CD8-positive, alpha-beta memory T cell (primary cell): ENCODE measurements around the gene CRYGD. TPM values are rescaled to one million over a fixed set of nuclear protein-coding genes. Genes with fewer than 3 reads are reported as not detected.
"Not testable (repeated sequence)": the region's sequence is repeated elsewhere in the genome, so short reads cannot be mapped to it uniquely, and the experiment has no call there.

Experiments used
- CTCF ChIA-PET: fragments of 350-600 bp; sonication (Branson Sonifier 250); formaldehyde crosslinking; loops from one replicate; lab custom pipeline; 2021; ENCODE audit warnings: antibody characterized with exemption; lab: Charles Lee
- POLR2A ChIA-PET: fragments of 350-600 bp; sonication (Branson Sonifier 250); formaldehyde crosslinking; loops from one replicate; lab custom pipeline; 2021; ENCODE audit warnings: antibody characterized with exemption; lab: Charles Lee
- DNase-seq, 5 donors: peaks; one replicate each; pipeline versions ENCODE4 v3.0.0 to v3.0.0-alpha.2; 2020 to 2022; ENCODE audit warnings: mixed read lengths in 1 of 5
- H3K27ac ChIP-seq: one replicate; pipeline ENCODE4 v1.7.0; 2013; ENCODE audit warnings: low read depth, mild to moderate bottlenecking, low read length, moderate library complexity
- H3K27me3 ChIP-seq: 2 replicates; pipeline ENCODE4 v1.7.0; 2013; ENCODE audit warnings: low read length, mild to moderate bottlenecking; ENCODE audit not compliant: insufficient read depth, poor library complexity, severe bottlenecking
- H3K36me3 ChIP-seq: 2 replicates; pipeline ENCODE4 v1.7.0; 2013; ENCODE audit warnings: mild to moderate bottlenecking, low read length, moderate library complexity; ENCODE audit not compliant: insufficient read depth
- H3K4me1 ChIP-seq: 2 replicates; pipeline ENCODE4 v1.7.0; 2013; ENCODE audit warnings: mild to moderate bottlenecking, low read length, moderate library complexity; ENCODE audit not compliant: insufficient read depth
- H3K4me3 ChIP-seq: 2 replicates; pipeline ENCODE4 v1.7.0; 2013; ENCODE audit warnings: mild to moderate bottlenecking, low read length
- H3K9me3 ChIP-seq: 2 replicates; pipeline ENCODE4 v1.7.0; 2013; ENCODE audit warnings: mild to moderate bottlenecking, low read length
- H3K27ac Mint-ChIP-seq, 8 donors: one replicate each; pipeline ENCODE4 v1.8.0; 2020 to 2021; ENCODE audit warnings: mixed read lengths in 8 of 8, mild to moderate bottlenecking in 6 of 8, inconsistent platforms in 3 of 8, moderate library complexity in 3 of 8
- H3K27me3 Mint-ChIP-seq, 2 donors: one replicate each; pipeline ENCODE4 v1.8.0; 2020 to 2021; ENCODE audit warnings: mixed read lengths in 2 of 2, mild to moderate bottlenecking in 1 of 2, moderate library complexity in 1 of 2
- H3K36me3 Mint-ChIP-seq, 3 donors: one replicate each; pipeline ENCODE4 v1.8.0; 2020 to 2021; ENCODE audit warnings: mixed read lengths in 3 of 3, inconsistent platforms in 1 of 3, mild to moderate bottlenecking in 1 of 3
- H3K4me1 Mint-ChIP-seq, 3 donors: one replicate each; pipeline ENCODE4 v1.8.0; 2020 to 2021; ENCODE audit warnings: mixed read lengths in 3 of 3, inconsistent platforms in 1 of 3, mild to moderate bottlenecking in 1 of 3
- H3K4me3 Mint-ChIP-seq, 7 donors: one replicate each; pipeline ENCODE4 v1.8.0; 2020 to 2021; ENCODE audit warnings: mixed read lengths in 7 of 7, mild to moderate bottlenecking in 6 of 7, moderate library complexity in 4 of 7, inconsistent platforms in 2 of 7
- H3K9me3 Mint-ChIP-seq, 5 donors: one replicate each; pipeline ENCODE4 v1.8.0; 2020 to 2022; ENCODE audit warnings: mixed read lengths in 5 of 5, mild to moderate bottlenecking in 3 of 5, moderate library complexity in 2 of 5, inconsistent platforms in 1 of 5
- polyA plus RNA-seq: library from polyadenylated mRNA; unstranded; fragments of 300-500 nt; fragmentation: Illumina TruSeq; gene quantifications from one replicate; pipeline ENCODE4 v1.2.3, GENCODE V29; 2021
- total RNA-seq, 2 experiments: library from RNA; stranded (reverse); gene quantifications; one replicate each; pipeline ENCODE4 v1.2.3, GENCODE V29; 2021

CRYGD gene
- total and polyA plus RNA-seq, 3 experiments from 2014 or later: not detected

DNA sequence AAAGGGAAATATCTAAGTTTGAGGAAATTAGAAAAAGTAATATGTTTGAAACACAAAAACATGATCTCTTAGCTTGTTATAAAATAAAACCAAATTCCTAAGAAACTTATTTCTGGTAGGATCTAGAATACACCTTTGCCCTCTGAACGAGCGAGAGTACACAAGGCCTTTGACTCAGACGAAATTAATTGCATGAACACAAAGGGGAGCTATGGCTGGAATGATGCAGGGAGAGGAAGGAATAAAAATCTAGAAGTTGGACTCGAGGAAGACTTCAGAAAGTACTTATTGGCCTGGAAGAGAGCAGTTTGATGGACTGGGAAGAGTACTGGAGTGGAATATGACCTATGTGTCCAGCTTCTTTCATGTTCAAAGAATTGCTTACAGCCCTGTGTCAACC lies 927 bp upstream of the CRYGD start:
- H3K36me3 ChIP-seq: no peaks in the 10 kb centered on the region
- H3K9me3 ChIP-seq: no peaks in the 10 kb centered on the region
- no peak overlapping the region for H3K27ac ChIP-seq
- POLR2A ChIA-PET: no interaction called here
- CTCF ChIA-PET: no interaction called here
- Mint-ChIP-seq H3K36me3 (peaks cover 0 to 1% (median 0%) of the 10 kb centered on the region in 3 donors), H3K4me3 (peak overlapping the region in 1 of 7 donors; percentile 4), H3K9me3 (no peaks in the 10 kb centered on the region), H3K27me3 (peaks cover 16 to 42% of the 10 kb centered on the region in 2 donors), H3K27ac (no peak overlapping the region), H3K4me1 (peaks cover 5 to 17% (median 7%) of the 10 kb centered on the region in 3 donors)
- no peak for DNase-seq
- no peak overlapping the region for H3K4me3 ChIP-seq
- no peaks in the 10 kb centered on the region for H3K27me3 ChIP-seq
- no peaks in the 10 kb centered on the region for H3K4me1 ChIP-seq

DNA sequence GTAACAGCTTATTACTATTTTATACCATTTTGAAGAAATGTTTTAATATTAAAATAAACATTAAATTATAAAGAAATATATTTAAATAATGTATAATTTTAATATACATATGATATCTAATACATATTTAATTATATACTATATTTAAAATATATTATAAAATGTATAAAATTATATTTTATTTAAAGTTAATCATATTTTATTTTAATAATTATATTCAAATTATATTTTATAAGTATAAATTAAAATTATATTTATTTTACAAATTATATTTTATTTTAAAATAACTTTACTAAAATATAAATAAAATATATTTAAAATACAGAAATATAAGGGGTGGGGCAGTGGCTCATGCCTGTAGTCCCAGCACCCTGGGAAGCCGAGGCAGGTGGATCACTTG lies 2.1 kb downstream of the CRYGD start:
- no peak overlapping the region for H3K4me3 ChIP-seq
- Mint-ChIP-seq H3K36me3 (peaks cover 0 to 1% (median 0%) of the 10 kb centered on the region in 3 donors), H3K4me1 (peaks cover 5 to 17% (median 7%) of the 10 kb centered on the region in 3 donors), H3K27me3 (peaks cover 16 to 33% of the 10 kb centered on the region in 2 donors), H3K9me3 (no peaks in the 10 kb centered on the region), H3K27ac (no peak overlapping the region), H3K4me3 (no peak overlapping the region)
- H3K36me3 ChIP-seq: no peaks in the 10 kb centered on the region
- H3K4me1 ChIP-seq: no peaks in the 10 kb centered on the region
- no peak overlapping the region for H3K27ac ChIP-seq
- POLR2A ChIA-PET: no interaction called here
- CTCF ChIA-PET: no interaction called here
- H3K27me3 ChIP-seq: no peaks in the 10 kb centered on the region
- no peak for DNase-seq
- H3K9me3 ChIP-seq: no peaks in the 10 kb centered on the region

DNA sequence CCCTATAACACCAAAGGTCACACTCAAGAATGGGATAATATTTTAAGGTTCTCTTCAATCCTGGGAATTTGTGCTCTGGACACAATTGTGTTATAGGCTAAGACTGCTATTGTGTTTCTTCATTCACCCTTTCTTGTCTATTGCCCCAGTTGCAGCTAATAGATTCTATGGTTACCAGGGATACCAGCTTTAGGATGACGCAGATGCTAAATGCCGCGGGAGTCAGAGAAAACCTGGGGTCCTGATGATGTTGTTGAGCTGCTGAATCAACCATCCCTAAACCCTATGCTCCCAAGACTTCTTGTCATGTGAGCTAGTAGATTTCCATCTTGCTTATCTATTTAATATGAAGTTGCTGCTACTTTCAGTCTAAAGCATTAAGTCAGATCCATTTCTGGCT lies 5.4 kb downstream of the CRYGD start:
- H3K9me3 Mint-ChIP-seq: no peaks in the 10 kb centered on the region
- POLR2A ChIA-PET: no interaction called here
- CTCF ChIA-PET: no interaction called here

DNA sequence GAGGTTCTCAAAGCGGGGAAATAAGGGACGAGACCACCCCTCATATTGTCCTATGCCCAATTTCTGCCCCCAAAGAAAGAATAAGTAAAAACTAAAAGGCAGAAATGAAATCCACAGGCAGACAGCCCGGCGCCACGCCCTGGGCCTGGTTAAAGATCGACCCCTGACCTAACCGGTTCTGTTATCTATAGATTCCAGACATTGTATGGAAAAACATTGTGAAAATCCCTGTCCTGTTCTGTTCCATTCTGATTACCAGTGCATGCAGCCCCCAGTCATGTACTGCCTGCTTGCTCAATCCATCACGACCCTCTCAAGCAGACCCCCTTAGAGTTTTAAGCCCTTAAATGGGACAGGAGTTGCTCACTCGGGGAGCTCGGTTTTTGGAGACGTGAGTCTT lies 6.9 kb downstream of the CRYGD start:
- peaks cover 1 to 20% of the 10 kb centered on the region in 2 donors for H3K27me3 Mint-ChIP-seq
- H3K4me3 Mint-ChIP-seq, POLR2A ChIA-PET: not testable (repeated sequence)

More for the DNA sequence above, 5.4 kb downstream of the CRYGD start:
- Histone ChIP-seq H3K4me3 (no peak overlapping the region), H3K4me1 (no peaks in the 10 kb centered on the region), H3K27ac (no peak overlapping the region), H3K9me3 (no peaks in the 10 kb centered on the region), H3K36me3 (no peaks in the 10 kb centered on the region), H3K27me3 (no peaks in the 10 kb centered on the region)
- DNase-seq: no peak
- peaks cover 1 to 3% (median 3%) of the 10 kb centered on the region in 3 donors for H3K4me1 Mint-ChIP-seq
- no peak overlapping the region for H3K4me3 Mint-ChIP-seq
- no peak overlapping the region for H3K27ac Mint-ChIP-seq
- peaks cover 1 to 19% of the 10 kb centered on the region in 2 donors for H3K27me3 Mint-ChIP-seq
- H3K36me3 Mint-ChIP-seq: no peaks in the 10 kb centered on the region

DNA sequence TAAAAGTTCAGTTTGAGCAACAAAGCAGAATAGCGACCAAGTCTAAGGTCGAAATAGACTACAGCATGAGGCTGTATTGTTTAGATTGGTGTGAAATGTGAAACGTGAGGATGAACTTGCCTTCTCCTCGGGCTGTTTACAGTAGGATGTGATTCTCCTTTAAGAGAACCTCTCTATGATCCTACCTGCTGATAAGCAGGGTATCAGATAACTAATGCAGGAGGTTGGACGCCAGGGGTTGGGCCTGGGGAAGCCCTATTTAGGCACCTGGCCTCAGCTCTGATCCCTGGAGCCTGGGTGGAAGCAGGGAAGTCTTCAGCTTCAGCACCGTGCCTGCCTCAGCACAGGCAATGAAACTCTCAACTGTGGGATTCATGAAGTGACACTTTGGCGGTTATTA lies 11.4 kb downstream of the CRYGD start:
- POLR2A ChIA-PET: no interaction called here

More for the DNA sequence above, 6.9 kb downstream of the CRYGD start:
- H3K4me1 ChIP-seq, H3K9me3 Mint-ChIP-seq, H3K27ac Mint-ChIP-seq, H3K4me1 Mint-ChIP-seq, H3K4me3 ChIP-seq, CTCF ChIA-PET, H3K27me3 ChIP-seq, H3K9me3 ChIP-seq, H3K36me3 Mint-ChIP-seq, H3K27ac ChIP-seq, H3K36me3 ChIP-seq, DNase-seq: not testable (repeated sequence)

DNA sequence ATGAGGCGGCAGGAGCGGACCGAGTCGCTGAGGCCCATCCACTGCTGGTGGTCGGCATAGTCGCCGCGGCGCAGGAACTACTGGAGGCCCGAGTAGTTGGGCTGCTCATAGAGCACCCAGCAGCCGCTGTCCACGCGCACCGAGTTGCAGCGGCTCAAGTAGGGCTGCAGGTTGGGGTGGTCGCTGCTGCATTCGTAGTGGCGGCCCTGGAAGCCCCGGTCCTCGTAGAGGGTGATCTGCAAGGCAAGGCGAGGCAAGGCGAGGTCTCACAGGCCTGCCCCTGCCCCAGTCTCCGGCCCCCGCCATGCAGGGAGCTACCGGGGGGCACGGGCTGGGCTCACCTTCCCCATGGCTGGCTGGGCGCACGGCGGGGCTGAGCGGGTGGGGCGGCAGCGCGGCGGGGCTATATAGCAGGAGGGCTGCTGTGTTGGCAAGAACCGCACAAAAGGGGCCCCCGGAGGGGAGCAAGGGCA lies 12.0 kb downstream of the CRYGD start:
- H3K36me3 ChIP-seq, H3K4me1 ChIP-seq, H3K4me1 Mint-ChIP-seq, H3K9me3 Mint-ChIP-seq, H3K27ac ChIP-seq, CTCF ChIA-PET, H3K36me3 Mint-ChIP-seq, DNase-seq, H3K4me3 ChIP-seq, H3K4me3 Mint-ChIP-seq, H3K9me3 ChIP-seq, POLR2A ChIA-PET, H3K27ac Mint-ChIP-seq, H3K27me3 ChIP-seq: not testable (repeated sequence)
- peaks cover 0 to 12% of the 10 kb centered on the region in 2 donors for H3K27me3 Mint-ChIP-seq

More for the DNA sequence above, 11.4 kb downstream of the CRYGD start:
- Histone ChIP-seq H3K36me3 (no peaks in the 10 kb centered on the region), H3K4me1 (no peaks in the 10 kb centered on the region), H3K27me3 (no peaks in the 10 kb centered on the region), H3K9me3 (no peaks in the 10 kb centered on the region), H3K27ac (no peak overlapping the region), H3K4me3 (no peak overlapping the region)
- no peaks in the 10 kb centered on the region for H3K36me3 Mint-ChIP-seq
- H3K4me1 Mint-ChIP-seq: no peaks in the 10 kb centered on the region
- H3K27ac Mint-ChIP-seq: no peak overlapping the region
- no peak for DNase-seq
- H3K9me3 Mint-ChIP-seq: peaks cover 0 to 3% (median 0%) of the 10 kb centered on the region in 5 donors
- H3K4me3 Mint-ChIP-seq: no peak overlapping the region
- peaks cover 0 to 12% of the 10 kb centered on the region in 2 donors for H3K27me3 Mint-ChIP-seq
- CTCF ChIA-PET: no interaction called here

DNA sequence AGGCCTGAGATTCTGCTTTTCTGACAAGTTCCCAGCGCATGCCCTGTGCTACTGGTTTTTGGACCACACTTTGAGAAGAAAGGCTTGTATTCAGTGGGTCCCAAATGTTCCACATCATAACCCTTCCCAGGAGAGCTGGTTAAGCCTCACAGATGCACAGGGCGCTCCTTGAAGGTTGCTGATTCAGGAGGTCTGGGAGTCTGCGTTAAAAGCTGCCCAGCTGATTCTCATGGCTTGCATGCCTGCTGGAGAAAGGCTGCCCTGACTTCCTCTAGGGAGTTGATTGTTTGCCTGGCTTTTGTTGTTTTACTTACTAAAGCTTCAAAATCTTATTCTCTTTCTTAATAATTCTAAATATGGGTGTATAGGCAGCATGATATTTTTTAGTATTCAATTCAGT lies 20.7 kb downstream of the CRYGD start:
- ChIA-PET CTCF (no interaction called here), POLR2A (no interaction called here)
- DNase-seq: no peak
- peaks cover 0 to 2% (median 0%) of the 10 kb centered on the region in 5 donors for H3K9me3 Mint-ChIP-seq
- Histone ChIP-seq H3K9me3 (no peaks in the 10 kb centered on the region), H3K27me3 (no peaks in the 10 kb centered on the region), H3K4me1 (no peaks in the 10 kb centered on the region), H3K27ac (no peak overlapping the region), H3K36me3 (no peaks in the 10 kb centered on the region), H3K4me3 (no peak overlapping the region)
- H3K27me3 Mint-ChIP-seq: peaks cover 2 to 18% of the 10 kb centered on the region in 2 donors
- H3K4me3 Mint-ChIP-seq: no peak overlapping the region
- no peaks in the 10 kb centered on the region for H3K36me3 Mint-ChIP-seq
- H3K4me1 Mint-ChIP-seq: peaks cover 19 to 24% (median 22%) of the 10 kb centered on the region in 3 donors
- peak overlapping the region in 1 of 8 donors; percentile 33 for H3K27ac Mint-ChIP-seq

DNA sequence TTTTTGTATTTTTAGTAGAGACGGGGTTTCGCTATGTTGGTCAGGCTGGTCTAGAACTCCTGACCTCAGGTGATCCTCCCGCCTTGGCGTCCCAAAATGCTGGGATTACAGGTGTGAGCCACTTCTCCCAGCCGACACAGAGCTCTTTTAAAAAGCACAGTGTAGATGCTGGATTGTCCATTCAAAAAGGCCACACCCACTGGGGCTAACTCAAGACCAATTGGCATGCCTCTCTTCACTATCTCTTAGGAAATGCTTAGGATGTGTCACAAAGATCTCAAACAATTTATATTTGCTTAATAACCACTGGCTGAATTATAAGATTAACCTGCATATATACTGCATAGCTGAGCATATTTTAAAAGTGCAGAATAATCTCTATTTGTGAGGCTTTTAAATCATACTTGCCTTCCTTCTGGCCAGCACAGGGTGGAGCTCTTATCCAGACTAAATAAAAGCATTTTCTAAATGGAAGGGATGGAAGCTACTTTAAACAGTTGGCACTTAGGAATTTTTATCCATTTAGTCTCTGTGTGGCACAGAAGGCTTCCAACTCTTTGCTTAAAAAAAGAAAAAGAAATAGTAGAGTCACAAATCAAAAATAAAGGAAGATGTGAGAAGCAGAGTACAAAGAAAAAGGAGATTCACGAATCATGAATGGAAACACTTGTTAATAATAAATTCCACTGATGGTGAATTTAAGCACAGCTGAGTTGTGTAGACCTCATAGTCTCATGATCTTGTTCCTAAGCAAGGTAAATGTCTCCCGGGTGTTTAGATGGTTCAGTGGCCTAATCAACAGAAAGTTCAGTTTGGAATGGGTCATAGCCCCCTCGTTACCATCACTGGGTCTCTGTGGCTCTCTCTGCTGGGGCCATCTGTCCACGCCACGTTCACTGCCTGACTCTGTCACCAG lies 22.4 kb downstream of the CRYGD start:
- peaks cover 0 to 2% (median 0%) of the 10 kb centered on the region in 5 donors for H3K9me3 Mint-ChIP-seq
- H3K36me3 Mint-ChIP-seq: no peaks in the 10 kb centered on the region
- no peak overlapping the region for H3K4me3 Mint-ChIP-seq
- POLR2A ChIA-PET: no interaction called here
- H3K27me3 ChIP-seq: no peaks in the 10 kb centered on the region
- CTCF ChIA-PET: no interaction called here
- no peak overlapping the region for H3K4me3 ChIP-seq
- DNase-seq: no peak
- peaks cover 19 to 24% (median 22%) of the 10 kb centered on the region in 3 donors for H3K4me1 Mint-ChIP-seq
- H3K27me3 Mint-ChIP-seq: peaks cover 2 to 23% of the 10 kb centered on the region in 2 donors
- no peaks in the 10 kb centered on the region for H3K36me3 ChIP-seq
- peak overlapping the region in 4 of 8 donors; percentile 11 to 81 (median 35) for H3K27ac Mint-ChIP-seq
- no peaks in the 10 kb centered on the region for H3K9me3 ChIP-seq
- no peaks in the 10 kb centered on the region for H3K4me1 ChIP-seq
- no peak overlapping the region for H3K27ac ChIP-seq
